Stimulated activated naive CD8-positive, alpha-beta T cell treated with anti-CD3 and anti-CD28 coated beads, Interleukin-15, Interleukin-2, amounts not matched to agents 100 U/mL and 50 U/mL, for 24 hours (primary cell): ENCODE measurements around the gene LRRC4C.

ENCODE experiments used
- ATAC-seq: fragments of 150-1000 bp; cut with Tn5 transposase; one replicate; pipeline ENCODE4 v1.10.0; 2021
- DNase-seq: peaks from one replicate; pipeline ENCODE4 v3.0.0; 2021

LRRC4C gene

GRCh38 chr11:40291329-40291728, 1168.1 kb downstream of the LRRC4C start:
- no peak for ATAC-seq
- no peak for DNase-seq

- ATAC-seq (no peak), DNase-seq (no peak)
These were observed 1169.3 kb downstream of the LRRC4C start for GRCh38 chr11:40290171-40290631.

GRCh38 chr11:40289370-40289769, 1170.1 kb downstream of the LRRC4C start:
- no peak for DNase-seq
- ATAC-seq, result no peak

- no peak for ATAC-seq
- no peak for DNase-seq
These were observed 1171.3 kb downstream of the LRRC4C start for GRCh38 chr11:40287916-40288803.

- DNase-seq (no peak), ATAC-seq (no peak)
These were observed 1173.3 kb downstream of the LRRC4C start for GRCh38 chr11:40286137-40286536.

GRCh38 chr11:40285558-40285957, 1173.9 kb downstream of the LRRC4C start:
- ATAC-seq (no peak), DNase-seq (no peak)

GRCh38 chr11:40281052-40281580, 1178.3 kb downstream of the LRRC4C start:
- no peak for DNase-seq
- no peak for ATAC-seq

- DNase-seq, result no peak
- no peak for ATAC-seq
These were observed 1179.0 kb downstream of the LRRC4C start for GRCh38 chr11:40280159-40281051.

GRCh38 chr11:40276960-40277359, 1182.5 kb downstream of the LRRC4C start:
- DNase-seq, result no peak
- no peak for ATAC-seq

- DNase-seq (no peak), ATAC-seq (no peak)
These were observed 1185.4 kb downstream of the LRRC4C start for GRCh38 chr11:40274017-40274416.

- no peak for ATAC-seq
- no peak for DNase-seq
These were observed 1186.2 kb downstream of the LRRC4C start for GRCh38 chr11:40273192-40273732.

GRCh38 chr11:40271361-40271760, 1188.1 kb downstream of the LRRC4C start:
- no peak for DNase-seq
- no peak for ATAC-seq

GRCh38 chr11:40269865-40270264, 1189.6 kb downstream of the LRRC4C start:
- DNase-seq, result no peak
- no peak for ATAC-seq

- ATAC-seq (no peak), DNase-seq (no peak)
These were observed 1190.9 kb downstream of the LRRC4C start for GRCh38 chr11:40268551-40268950.

- no peak for ATAC-seq
- DNase-seq, result no peak
These were observed 1204.0 kb downstream of the LRRC4C start for GRCh38 chr11:40255457-40255856.

GRCh38 chr11:40253166-40253565, 1206.3 kb downstream of the LRRC4C start:
- no peak for ATAC-seq
- no peak for DNase-seq

- DNase-seq, result no peak
- no peak for ATAC-seq
These were observed 1207.2 kb downstream of the LRRC4C start for GRCh38 chr11:40252236-40252635.

GRCh38 chr11:40246983-40247382, 1212.5 kb downstream of the LRRC4C start:
- ATAC-seq, result no peak
- DNase-seq, result no peak

- ATAC-seq (no peak), DNase-seq (no peak)
These were observed 1217.9 kb downstream of the LRRC4C start for GRCh38 chr11:40241524-40242051.

GRCh38 chr11:40240284-40240683, 1219.2 kb downstream of the LRRC4C start:
- no peak for DNase-seq
- ATAC-seq, result no peak

GRCh38 chr11:40236526-40236925, 1222.9 kb downstream of the LRRC4C start:
- ATAC-seq, result no peak
- DNase-seq, result no peak

GRCh38 chr11:40235841-40236240, 1223.6 kb downstream of the LRRC4C start:
- ATAC-seq, result no peak
- no peak for DNase-seq
